ENCODE data around the gene RNF180.

DNA sequence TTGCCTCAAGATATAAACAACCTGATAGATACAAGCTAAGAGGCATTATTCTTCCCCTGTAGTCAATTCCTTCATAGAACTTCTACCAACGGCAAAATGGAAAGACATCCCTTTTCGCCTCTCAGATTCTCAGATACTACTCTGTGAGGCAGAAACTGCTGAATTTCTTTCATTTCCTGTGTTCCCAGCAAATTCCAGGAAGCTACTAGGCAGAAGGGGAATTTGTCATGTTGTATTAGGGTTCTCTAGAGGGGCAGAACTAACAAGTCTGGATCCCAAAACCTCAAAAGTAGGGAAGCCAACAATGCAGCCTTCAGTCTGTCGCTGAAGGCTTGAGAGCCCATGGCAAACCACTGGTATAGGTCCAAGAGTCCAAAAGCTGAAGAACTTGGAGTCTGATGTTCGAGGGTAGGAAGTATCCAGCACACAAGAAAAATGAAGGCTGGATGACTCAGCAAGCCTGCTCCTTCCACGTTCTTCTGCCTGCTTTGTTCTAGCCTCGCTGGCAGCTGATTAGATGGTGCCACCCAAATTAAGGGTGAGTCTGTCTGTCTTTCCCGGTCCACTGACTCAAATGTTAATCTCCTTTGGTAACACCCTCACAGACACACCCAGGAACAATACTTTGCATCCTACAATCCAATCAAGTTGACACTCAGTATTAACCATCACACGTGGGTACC, 15.2 kb downstream of the RNF180 start:
- TF ChIP-seq, protein P1, sequence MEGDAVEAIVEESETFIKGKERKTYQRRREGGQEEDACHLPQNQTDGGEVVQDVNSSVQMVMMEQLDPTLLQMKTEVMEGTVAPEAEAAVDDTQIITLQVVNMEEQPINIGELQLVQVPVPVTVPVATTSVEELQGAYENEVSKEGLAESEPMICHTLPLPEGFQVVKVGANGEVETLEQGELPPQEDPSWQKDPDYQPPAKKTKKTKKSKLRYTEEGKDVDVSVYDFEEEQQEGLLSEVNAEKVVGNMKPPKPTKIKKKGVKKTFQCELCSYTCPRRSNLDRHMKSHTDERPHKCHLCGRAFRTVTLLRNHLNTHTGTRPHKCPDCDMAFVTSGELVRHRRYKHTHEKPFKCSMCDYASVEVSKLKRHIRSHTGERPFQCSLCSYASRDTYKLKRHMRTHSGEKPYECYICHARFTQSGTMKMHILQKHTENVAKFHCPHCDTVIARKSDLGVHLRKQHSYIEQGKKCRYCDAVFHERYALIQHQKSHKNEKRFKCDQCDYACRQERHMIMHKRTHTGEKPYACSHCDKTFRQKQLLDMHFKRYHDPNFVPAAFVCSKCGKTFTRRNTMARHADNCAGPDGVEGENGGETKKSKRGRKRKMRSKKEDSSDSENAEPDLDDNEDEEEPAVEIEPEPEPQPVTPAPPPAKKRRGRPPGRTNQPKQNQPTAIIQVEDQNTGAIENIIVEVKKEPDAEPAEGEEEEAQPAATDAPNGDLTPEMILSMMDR (IDR thresholded peaks at IDR 0.05; ENCODE audit: low read depth, low read length, missing input control) = no peak
- TF ChIP-seq EGR1 (IDR thresholded peaks at IDR 0.05; ENCODE audit: low read depth in 2 of 2) (no peak), RXRA (IDR thresholded peaks at IDR 0.05) (no peak), GABPA (IDR thresholded peaks at IDR 0.05 in 1 of 2, conservative IDR thresholded peaks at IDR 0.05 in 1 of 2) (no peak), HNF4A (conservative IDR thresholded peaks at IDR 0.05) (no peak), RAD21 (IDR thresholded peaks at IDR 0.05) (no peak), FOXA1 (IDR thresholded peaks at IDR 0.05) (no peak), TAF1 (conservative IDR thresholded peaks at IDR 0.05) (no peak), NR2F2 (IDR thresholded peaks at IDR 0.05) (no peak)
- TF ChIP-seq, protein P2, sequence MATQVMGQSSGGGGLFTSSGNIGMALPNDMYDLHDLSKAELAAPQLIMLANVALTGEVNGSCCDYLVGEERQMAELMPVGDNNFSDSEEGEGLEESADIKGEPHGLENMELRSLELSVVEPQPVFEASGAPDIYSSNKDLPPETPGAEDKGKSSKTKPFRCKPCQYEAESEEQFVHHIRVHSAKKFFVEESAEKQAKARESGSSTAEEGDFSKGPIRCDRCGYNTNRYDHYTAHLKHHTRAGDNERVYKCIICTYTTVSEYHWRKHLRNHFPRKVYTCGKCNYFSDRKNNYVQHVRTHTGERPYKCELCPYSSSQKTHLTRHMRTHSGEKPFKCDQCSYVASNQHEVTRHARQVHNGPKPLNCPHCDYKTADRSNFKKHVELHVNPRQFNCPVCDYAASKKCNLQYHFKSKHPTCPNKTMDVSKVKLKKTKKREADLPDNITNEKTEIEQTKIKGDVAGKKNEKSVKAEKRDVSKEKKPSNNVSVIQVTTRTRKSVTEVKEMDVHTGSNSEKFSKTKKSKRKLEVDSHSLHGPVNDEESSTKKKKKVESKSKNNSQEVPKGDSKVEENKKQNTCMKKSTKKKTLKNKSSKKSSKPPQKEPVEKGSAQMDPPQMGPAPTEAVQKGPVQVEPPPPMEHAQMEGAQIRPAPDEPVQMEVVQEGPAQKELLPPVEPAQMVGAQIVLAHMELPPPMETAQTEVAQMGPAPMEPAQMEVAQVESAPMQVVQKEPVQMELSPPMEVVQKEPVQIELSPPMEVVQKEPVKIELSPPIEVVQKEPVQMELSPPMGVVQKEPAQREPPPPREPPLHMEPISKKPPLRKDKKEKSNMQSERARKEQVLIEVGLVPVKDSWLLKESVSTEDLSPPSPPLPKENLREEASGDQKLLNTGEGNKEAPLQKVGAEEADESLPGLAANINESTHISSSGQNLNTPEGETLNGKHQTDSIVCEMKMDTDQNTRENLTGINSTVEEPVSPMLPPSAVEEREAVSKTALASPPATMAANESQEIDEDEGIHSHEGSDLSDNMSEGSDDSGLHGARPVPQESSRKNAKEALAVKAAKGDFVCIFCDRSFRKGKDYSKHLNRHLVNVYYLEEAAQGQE (IDR thresholded peaks at IDR 0.05) = no peak
- TF ChIP-seq, protein P3, sequence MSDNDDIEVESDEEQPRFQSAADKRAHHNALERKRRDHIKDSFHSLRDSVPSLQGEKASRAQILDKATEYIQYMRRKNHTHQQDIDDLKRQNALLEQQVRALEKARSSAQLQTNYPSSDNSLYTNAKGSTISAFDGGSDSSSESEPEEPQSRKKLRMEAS (IDR thresholded peaks at IDR 0.05) = no peak
- TF ChIP-seq, protein P4, sequence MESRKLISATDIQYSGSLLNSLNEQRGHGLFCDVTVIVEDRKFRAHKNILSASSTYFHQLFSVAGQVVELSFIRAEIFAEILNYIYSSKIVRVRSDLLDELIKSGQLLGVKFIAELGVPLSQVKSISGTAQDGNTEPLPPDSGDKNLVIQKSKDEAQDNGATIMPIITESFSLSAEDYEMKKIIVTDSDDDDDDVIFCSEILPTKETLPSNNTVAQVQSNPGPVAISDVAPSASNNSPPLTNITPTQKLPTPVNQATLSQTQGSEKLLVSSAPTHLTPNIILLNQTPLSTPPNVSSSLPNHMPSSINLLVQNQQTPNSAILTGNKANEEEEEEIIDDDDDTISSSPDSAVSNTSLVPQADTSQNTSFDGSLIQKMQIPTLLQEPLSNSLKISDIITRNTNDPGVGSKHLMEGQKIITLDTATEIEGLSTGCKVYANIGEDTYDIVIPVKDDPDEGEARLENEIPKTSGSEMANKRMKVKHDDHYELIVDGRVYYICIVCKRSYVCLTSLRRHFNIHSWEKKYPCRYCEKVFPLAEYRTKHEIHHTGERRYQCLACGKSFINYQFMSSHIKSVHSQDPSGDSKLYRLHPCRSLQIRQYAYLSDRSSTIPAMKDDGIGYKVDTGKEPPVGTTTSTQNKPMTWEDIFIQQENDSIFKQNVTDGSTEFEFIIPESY (IDR thresholded peaks at IDR 0.05) = no peak

Data from liver (tissue), 3 donors.